HCT116 (cell line): ENCODE results near the gene PDE7B. TPM values are rescaled to one million over a fixed set of nuclear protein-coding genes. Genes with fewer than 3 reads are reported as not detected.

Experiments
- ATAC-seq: fragments of 200-7000 bp; cut with Tn5 transposase; 2 replicates; pipeline ENCODE4 v1.9.1; 2020; ENCODE audit warnings: mild to moderate bottlenecking, moderate library complexity
- BruUV-seq: library from RNA; stranded (reverse); fragments of 400-500 nt; replicated peaks from 2 replicates; lab custom pipeline; 2021; lab: Mats Ljungman, UMichigan
- CTCF ChIA-PET: fragments of 300-600 bp; sonication (Branson Sonifier 250); formaldehyde crosslinking; loops from one replicate; lab custom pipeline; 2021; ENCODE audit warnings: antibody characterized with exemption; lab: Charles Lee
- POLR2A ChIA-PET: fragments of 300-600, 350-600 bp; sonication (Branson Sonifier 250); formaldehyde crosslinking; loops from one replicate; lab custom pipeline; 2021; ENCODE audit warnings: antibody characterized with exemption; lab: Charles Lee
- RAD21 ChIA-PET, 2 experiments: fragments of 300-600 bp; sonication (Branson Sonifier 250); formaldehyde crosslinking; loops; one replicate each; lab custom pipeline; 2023; ENCODE audit warnings: low total read pairs in 2 of 2; ENCODE audit not compliant: uncharacterized antibody in 2 of 2, unreplicated experiment in 2 of 2, low non-redundant PET in 1 of 2; lab: Charles Lee
- DNase-seq: peaks from one replicate; pipeline ENCODE4 v3.0.0-alpha.2; 2010; ENCODE audit warnings: low read depth, low spot score
- H2AFZ ChIP-seq: fragments of 200-600 bp; shearing (Covaris generic), sonication (generic); 2 replicates; pipeline ENCODE4 v1.6.1; 2017; ENCODE audit warnings: low read depth, mixed run types, mixed read lengths, antibody characterized with exemption, low read length; ENCODE audit not compliant: poor library complexity, severe bottlenecking
- H3K27ac ChIP-seq: 2 replicates; pipeline ENCODE4 v1.5.1; 2012; ENCODE audit warnings: low read depth, low read length
- H3K27me3 ChIP-seq: fragments of 200-600 bp; sonication (generic); 2 replicates; pipeline ENCODE4 v1.6.1; 2016; ENCODE audit warnings: mixed run types, low read length, mixed read lengths; ENCODE audit not compliant: insufficient read depth
- H3K36me3 ChIP-seq, 2 experiments: fragments of 200-500 bp in 1 of 2; fragments of 200-600 bp in 1 of 2; sonication (Bioruptor generic) in 1 of 2; sonication (generic) in 1 of 2; 2 replicates each; pipeline versions ENCODE4 v1.5.1 to v1.6.1; 2014 to 2016; ENCODE audit warnings: low read length in 2 of 2, inconsistent platforms in 1 of 2, mixed read lengths in 1 of 2, mixed run types in 1 of 2; ENCODE audit not compliant: insufficient read depth in 2 of 2, control insufficient read depth in 1 of 2
- H3K4me1 ChIP-seq, 2 experiments: fragments of 200-600 bp in 1 of 2; sonication (generic) in 1 of 2; 2 replicates each; pipeline versions ENCODE4 v1.5.1 to v1.6.1; 2012 to 2017; ENCODE audit warnings: low read length in 2 of 2, inconsistent platforms in 1 of 2, mild to moderate bottlenecking in 1 of 2, mixed read lengths in 1 of 2, mixed run types in 1 of 2, moderate library complexity in 1 of 2; ENCODE audit not compliant: insufficient read depth in 2 of 2, control insufficient read depth in 1 of 2
- H3K4me2 ChIP-seq: fragments of 200-600 bp; sonication (generic); 2 replicates; pipeline ENCODE4 v1.6.1; 2017; ENCODE audit warnings: mixed run types, low read length, mixed read lengths
- H3K4me3 ChIP-seq, 2 experiments: fragments of 200-600 bp in 1 of 2; sonication (generic) in 1 of 2; replicated peaks in 1 of 2; 2 replicates each; pipeline ENCODE4 v1.5.1; 2011 to 2016; ENCODE audit warnings: low read length in 2 of 2, control low read depth in 1 of 2, low read depth in 1 of 2, mild to moderate bottlenecking in 1 of 2, mixed read lengths in 1 of 2, mixed run types in 1 of 2
- H3K79me2 ChIP-seq: fragments of 200-600 bp; sonication (generic); 2 replicates; pipeline ENCODE4 v1.6.1; 2017; ENCODE audit warnings: mild to moderate bottlenecking, mixed run types, low read length, moderate library complexity, mixed read lengths; ENCODE audit not compliant: insufficient read depth
- H3K9ac ChIP-seq: fragments of 200-600 bp; sonication (generic); 2 replicates; pipeline ENCODE4 v1.6.1; 2016; ENCODE audit warnings: low read length, mixed read lengths
- H3K9me2 ChIP-seq: fragments of 200-600 bp; sonication (generic), shearing (Covaris generic); 2 replicates; pipeline ENCODE4 v1.6.1; 2017; ENCODE audit warnings: mixed run types, mild to moderate bottlenecking, moderate library complexity; ENCODE audit not compliant: insufficient read depth
- H3K9me3 ChIP-seq, 2 experiments: fragments of 200-500 bp in 1 of 2; fragments of 200-600 bp in 1 of 2; sonication (Bioruptor generic) in 1 of 2; sonication (generic) in 1 of 2; 2 replicates each; pipeline ENCODE4 v1.6.1; 2014 to 2017; ENCODE audit warnings: low read length in 2 of 2, mixed read lengths in 2 of 2, inconsistent platforms in 1 of 2, low read depth in 1 of 2, mild to moderate bottlenecking in 1 of 2, mixed run types in 1 of 2, moderate library complexity in 1 of 2; ENCODE audit not compliant: control insufficient read depth in 1 of 2, insufficient read depth in 1 of 2
- H4K20me1 ChIP-seq: fragments of 200-600 bp; sonication (generic), shearing (Covaris generic); 2 replicates; pipeline ENCODE4 v1.6.1; 2017; ENCODE audit warnings: mixed run types, mild to moderate bottlenecking, moderate library complexity; ENCODE audit not compliant: insufficient read depth
- CBX3 ChIP-seq: IDR thresholded peaks from 2 replicates; pipeline ENCODE4 v1.6.1; 2012; ENCODE audit warnings: low read depth
- CTCF ChIP-seq, 3 experiments: fragments of 200-600 bp in 1 of 3; sonication (generic) in 1 of 3; IDR thresholded peaks in 2 of 3; conservative IDR thresholded peaks in 1 of 3; 2 replicates each; pipeline ENCODE4 v1.5.1; 2012 to 2017; ENCODE audit warnings: low read depth in 2 of 3, low read length in 2 of 3, antibody characterized with exemption in 1 of 3, borderline replicate concordance in 1 of 3, control low read depth in 1 of 3, mild to moderate bottlenecking in 1 of 3, mixed read lengths in 1 of 3, mixed run types in 1 of 3, moderate library complexity in 1 of 3; ENCODE audit not compliant: insufficient read depth in 1 of 3
- POLR2A ChIP-seq: IDR thresholded peaks from 2 replicates; pipeline ENCODE4 v1.7.0; 2011; ENCODE audit warnings: borderline replicate concordance; ENCODE audit not compliant: insufficient read depth, insufficient read length; ENCODE audit errors: extremely low read depth
- intact Hi-C: fragments of 100-400 bp; cut with micrococcal nuclease; formaldehyde crosslinking; loops from 2 replicates; pipeline ENCODE4 v1.10.0; 2022
- total RNA-seq: library from RNA; stranded (reverse); gene quantifications from one replicate; pipeline ENCODE4 v1.2.1, GENCODE V29; 2021; ENCODE audit not compliant: unreplicated experiment

PDE7B gene
- total RNA-seq, 1 experiment from 2014 or later, result 0.61 TPM

- peak overlapping the region; percentile 94 for H2AFZ ChIP-seq
- no peak overlapping the region for H3K9ac ChIP-seq
Measured at GRCh38 chr6:136226674-136227377, 375.3 kb downstream of the PDE7B start.

More at GRCh38 chr6:136226674-136227377, 375.3 kb downstream of the PDE7B start:
- intact Hi-C loops, result loop anchor here (1.0 to 10.0 kb wide), 7 partner anchors 195 to 776 kb away; no protein-coding TSS in a partner anchor
- H3K9me2 ChIP-seq, result no peaks in the 10 kb centered on the region
- TF ChIP-seq POLR2A (no peak), CTCF (IDR thresholded peaks at IDR 0.05 in 2 of 3, conservative IDR thresholded peaks at IDR 0.05 in 1 of 3; ENCODE audit: borderline replicate concordance in 1 of 3, insufficient read depth in 1 of 3, low read depth in 2 of 3, low read length in 2 of 3) (no peak), CBX3 (no peak)
- H3K27ac ChIP-seq, result no peak overlapping the region
- no peaks in the 10 kb centered on the region for H3K27me3 ChIP-seq
- H3K9me3 ChIP-seq, result no peaks in the 10 kb centered on the region
- no peaks in the 10 kb centered on the region; a peak in 1 of 4 replicates for H3K36me3 ChIP-seq
- no peak for DNase-seq
- H3K4me3 ChIP-seq, result no peak overlapping the region
- ATAC-seq, result peak; percentile 46
- H3K4me1 ChIP-seq, result peaks cover 0 to 7% of the 10 kb centered on the region in 2 experiments; a peak in 1 of 4 replicates
- peak overlapping the region; percentile 58 for H3K4me2 ChIP-seq
- no TSS peak for BruUV-seq
- CTCF ChIA-PET, result interaction anchor here (0.9 to 1.5 kb wide), 15 partner anchors 91 to 776 kb away, joined by 3 to 21 read pairs (median 4); no protein-coding TSS in a partner anchor
- RAD21 ChIA-PET, result interaction anchor here in 1 of 2 experiments (1.0 kb wide), 1 partner anchor 317 kb away, joined by 3 read pairs; no protein-coding TSS in a partner anchor
- H4K20me1 ChIP-seq, result no peaks in the 10 kb centered on the region
- POLR2A ChIA-PET, result no interaction called here
- H3K79me2 ChIP-seq, result no peaks in the 10 kb centered on the region
